H1 (cell line): Measurements from ENCODE around the gene LSM14B. TPM values are rescaled to one million over a fixed set of nuclear protein-coding genes. Genes with fewer than 3 reads are reported as not detected.

Source experiments
- CTCF ChIA-PET: fragments of 300-600 bp; sonication (Branson Sonifier 250); formaldehyde crosslinking; loops from one replicate; lab custom pipeline; 2021; ENCODE audit not compliant: partially characterized antibody; lab: Charles Lee
- POLR2A ChIA-PET: fragments of 300-600 bp; sonication (Branson Sonifier 250); formaldehyde crosslinking; loops from one replicate; lab custom pipeline; 2021; ENCODE audit warnings: inconsistent platforms; ENCODE audit not compliant: partially characterized antibody; lab: Charles Lee
- DNase-seq, 2 experiments: peaks; one replicate each; pipeline versions ENCODE4 v3.0.0 to v3.0.0-alpha.2; 2010 to 2022; ENCODE audit warnings: low spot score in 2 of 2, low read depth in 1 of 2, mixed read lengths in 1 of 2
- FAIRE-seq: peaks from 2 replicates; lab custom pipeline; 2011; peaks lifted over from hg19 to GRCh38; lab: Jason Lieb, UNC
- H2AFZ ChIP-seq: 2 replicates; pipeline ENCODE4 v1.8.1; 2012; ENCODE audit warnings: low read length, inconsistent platforms
- H2AK5ac ChIP-seq: 2 replicates; pipeline ENCODE4 v1.6.1; 2013; ENCODE audit warnings: low read depth, low read length
- H2BK120ac ChIP-seq: replicated peaks from 2 replicates; pipeline ENCODE3; 2013; ENCODE audit warnings: low read depth, low read length, inconsistent platforms
- H2BK12ac ChIP-seq: 2 replicates; pipeline ENCODE4 v1.6.1; 2013; ENCODE audit warnings: low read depth, low read length
- H2BK15ac ChIP-seq: 2 replicates; pipeline ENCODE4 v1.6.1; 2013; ENCODE audit warnings: low read length
- H2BK20ac ChIP-seq: 2 replicates; pipeline ENCODE4 v1.6.1; 2013; ENCODE audit warnings: low read length
- H2BK5ac ChIP-seq: 2 replicates; pipeline ENCODE4 v1.6.1; 2013; ENCODE audit warnings: low read depth, low read length
- H3K14ac ChIP-seq: 2 replicates; pipeline ENCODE4 v1.6.1; 2013; ENCODE audit warnings: inconsistent platforms; ENCODE audit not compliant: insufficient read length
- H3K18ac ChIP-seq: 2 replicates; pipeline ENCODE4 v1.6.1; 2013; ENCODE audit warnings: low read length; ENCODE audit errors: extremely low read depth
- H3K23ac ChIP-seq: 2 replicates; pipeline ENCODE4 v1.6.1; 2013; ENCODE audit warnings: inconsistent platforms; ENCODE audit not compliant: insufficient read length
- H3K23me2 ChIP-seq: 2 replicates; pipeline ENCODE4 v1.6.1; 2013; ENCODE audit warnings: low read depth, low read length
- H3K27ac ChIP-seq: 2 replicates; pipeline ENCODE4 v1.6.1; 2011; ENCODE audit warnings: low read depth, low read length, inconsistent platforms
- H3K27me3 ChIP-seq, 4 experiments: replicated peaks in 1 of 4; 1 replicate in 1 of 4; 2 replicates in 3 of 4; pipeline versions ENCODE4 v1.6.1 to v1.8.1; 2011 to 2013; ENCODE audit warnings: low read length in 3 of 4, mild to moderate bottlenecking in 3 of 4, inconsistent platforms in 2 of 4, mixed read lengths in 2 of 4, moderate library complexity in 1 of 4; ENCODE audit not compliant: control insufficient read depth in 3 of 4, insufficient read depth in 3 of 4; ENCODE audit errors: extremely low read depth in 1 of 4
- H3K36me3 ChIP-seq, 4 experiments: 2 replicates each; pipeline versions ENCODE4 v1.6.1 to v1.8.1; 2011 to 2013; ENCODE audit warnings: mild to moderate bottlenecking in 4 of 4, low read length in 3 of 4, moderate library complexity in 2 of 4, control low read depth in 1 of 4, inconsistent platforms in 1 of 4; ENCODE audit not compliant: insufficient read depth in 4 of 4, control insufficient read depth in 2 of 4
- H3K4ac ChIP-seq: replicated peaks from 2 replicates; pipeline ENCODE3; 2013; ENCODE audit warnings: low read length, low read depth, mixed read lengths, inconsistent platforms; ENCODE audit not compliant: insufficient read length
- H3K4me1 ChIP-seq, 4 experiments: replicated peaks in 1 of 4; 1 replicate in 1 of 4; 2 replicates in 3 of 4; pipeline versions ENCODE4 v1.6.1 to v1.8.1; 2011 to 2013; ENCODE audit warnings: low read length in 3 of 4, inconsistent platforms in 2 of 4, mixed read lengths in 1 of 4; ENCODE audit not compliant: insufficient read depth in 4 of 4, control insufficient read depth in 3 of 4
- H3K4me2 ChIP-seq, 2 experiments: 2 replicates each; pipeline versions ENCODE4 v1.6.1 to v1.8.1; 2011 to 2013; ENCODE audit warnings: low read depth in 2 of 2, low read length in 2 of 2, control low read depth in 1 of 2, inconsistent platforms in 1 of 2, mild to moderate bottlenecking in 1 of 2; ENCODE audit not compliant: insufficient read depth in 1 of 2
- H3K4me3 ChIP-seq, 4 experiments: fragments of 200-600, 300-600 bp in 1 of 4; sonication (generic), shearing (Covaris generic), sonication (Bioruptor Twin) in 1 of 4; 2 replicates each; pipeline versions ENCODE4 v1.5.1 to v1.8.1; 2011 to 2016; ENCODE audit warnings: low read length in 4 of 4, low read depth in 3 of 4, control low read depth in 2 of 4, inconsistent platforms in 2 of 4, mild to moderate bottlenecking in 2 of 4, mixed read lengths in 1 of 4, moderate library complexity in 1 of 4; ENCODE audit not compliant: insufficient read depth in 2 of 4; ENCODE audit errors: extremely low read depth in 1 of 4
- H3K56ac ChIP-seq: replicated peaks from 2 replicates; pipeline ENCODE3; 2013; ENCODE audit warnings: low read depth, mild to moderate bottlenecking, mixed read lengths, low read length, inconsistent platforms; ENCODE audit not compliant: insufficient read length
- H3K79me1 ChIP-seq: 2 replicates; pipeline ENCODE4 v1.6.1; 2013; ENCODE audit warnings: low read depth, low read length, control low read depth
- H3K79me2 ChIP-seq, 2 experiments: 2 replicates each; pipeline versions ENCODE4 v1.6.1 to v1.8.1; 2012 to 2013; ENCODE audit warnings: low read length in 2 of 2, mild to moderate bottlenecking in 2 of 2, inconsistent platforms in 1 of 2; ENCODE audit not compliant: insufficient read depth in 2 of 2, control insufficient read depth in 1 of 2
- H3K9ac ChIP-seq, 4 experiments: replicated peaks in 1 of 4; 1 replicate in 1 of 4; 2 replicates in 3 of 4; pipeline versions ENCODE4 v1.6.1 to v1.8.1; 2011 to 2013; ENCODE audit warnings: low read depth in 3 of 4, low read length in 3 of 4, control low read depth in 2 of 4, mild to moderate bottlenecking in 2 of 4, moderate library complexity in 2 of 4, inconsistent platforms in 1 of 4; ENCODE audit errors: extremely low read depth in 1 of 4
- H3K9me3 ChIP-seq, 2 experiments: 2 replicates each; pipeline versions ENCODE4 v1.6.1 to v1.8.1; 2012 to 2013; ENCODE audit warnings: mild to moderate bottlenecking in 2 of 2, moderate library complexity in 2 of 2, control low read depth in 1 of 2, inconsistent platforms in 1 of 2, low read depth in 1 of 2, low read length in 1 of 2, mixed read lengths in 1 of 2; ENCODE audit not compliant: insufficient read depth in 2 of 2
- H4K20me1 ChIP-seq, 2 experiments: replicated peaks in 1 of 2; 2 replicates each; pipeline versions ENCODE3 to v1.8.1; 2011 to 2013; ENCODE audit warnings: inconsistent platforms in 2 of 2, low read length in 2 of 2, mild to moderate bottlenecking in 1 of 2; ENCODE audit not compliant: insufficient read depth in 2 of 2, control insufficient read depth in 1 of 2
- H4K5ac ChIP-seq: 2 replicates; pipeline ENCODE4 v1.6.1; 2013; ENCODE audit warnings: low read length, low read depth, mixed read lengths, inconsistent platforms; ENCODE audit not compliant: insufficient read length
- H4K8ac ChIP-seq: 2 replicates; pipeline ENCODE4 v1.8.0; 2013; ENCODE audit warnings: mild to moderate bottlenecking, moderate library complexity, low read length, inconsistent platforms; ENCODE audit not compliant: insufficient read depth; ENCODE audit errors: extremely low read depth
- H4K91ac ChIP-seq: replicated peaks from 2 replicates; pipeline ENCODE3; 2013; ENCODE audit warnings: low read length, mixed read lengths, inconsistent platforms; ENCODE audit not compliant: insufficient read length
- ATF3 ChIP-seq: IDR thresholded peaks from 2 replicates; pipeline ENCODE4 v1.6.1; 2011; ENCODE audit warnings: low read depth, mild to moderate bottlenecking, low read length; ENCODE audit not compliant: insufficient read depth
- BACH1 ChIP-seq: IDR thresholded peaks from 2 replicates; pipeline ENCODE4 v1.6.1; 2012; ENCODE audit warnings: low read length, improper control_type of control experiment
- CHD1 ChIP-seq: IDR thresholded peaks from 2 replicates; pipeline ENCODE4 v1.6.1; 2012; ENCODE audit warnings: low read depth, low read length, improper control_type of control experiment
- KDM4A ChIP-seq: IDR thresholded peaks from one replicate; pipeline ENCODE4 v1.7.1; 2012; ENCODE audit warnings: low read depth, mild to moderate bottlenecking, moderate library complexity, low read length, inconsistent platforms; ENCODE audit not compliant: severe bottlenecking
- RAD21 ChIP-seq, 2 experiments: IDR thresholded peaks in 1 of 2; conservative IDR thresholded peaks in 1 of 2; 2 replicates each; pipeline ENCODE4 v1.6.1; 2011; ENCODE audit warnings: low read depth in 2 of 2, low read length in 2 of 2, improper control_type of control experiment in 1 of 2, inconsistent platforms in 1 of 2, mild to moderate bottlenecking in 1 of 2, moderate library complexity in 1 of 2
- YY1 ChIP-seq: IDR thresholded peaks from 2 replicates; pipeline ENCODE4 v1.6.1; 2011; ENCODE audit warnings: low read depth, mild to moderate bottlenecking, low read length
- WGBS, 2 experiments: shearing (Covaris generic) in 1 of 2; methylation state at CpG; one replicate each; pipeline versions ENCODE4 v1.1.6 to v1.1.7; 2013 to 2015; ENCODE audit warnings: low lambda C conversion rate in 2 of 2, mixed read lengths in 2 of 2, inconsistent platforms in 1 of 2, low coverage in 1 of 2, missing lambda C conversion rate in 1 of 2; ENCODE audit not compliant: insufficient replicate concordance in 2 of 2, insufficient coverage in 1 of 2, insufficient read length in 1 of 2; ENCODE audit errors: extremely low coverage in 1 of 2, missing lambda C conversion rate in 1 of 2; 5-methylcytosine and 5-hydroxymethylcytosine counted together
- polyA plus RNA-seq, 7 experiments: library from polyadenylated mRNA; depleted of rRNA in 3 of 7; stranded (reverse) in 5 of 7; unstranded in 2 of 7; fragments of >200 nt in 5 of 7; fragments of 200-250 nt in 2 of 7; gene quantifications; 1 replicate in 5 of 7; 2 replicates in 1 of 7; 4 replicates in 1 of 7; pipeline versions ENCODE4 v1.2.1 to v1.2.3, GENCODE V29; 2011 to 2013; ENCODE audit warnings: missing spikeins in 2 of 7, mixed read lengths in 2 of 7
- total RNA-seq: library from RNA; stranded (reverse); fragmentation: NEBNext Ultra II Directional; extraction: Animal tissue kit (Norgen Biotek cat#: 25700); gene quantifications from 2 replicates; pipeline ENCODE4 v1.2.1, GENCODE V29; 2021

Gene LSM14B
- total and polyA plus RNA-seq, 2 of the 8 experiments (the other 6 are each of a cell fraction or from before 2014, with no cell fraction given) = 58.3 to 65.6 TPM

DNA sequence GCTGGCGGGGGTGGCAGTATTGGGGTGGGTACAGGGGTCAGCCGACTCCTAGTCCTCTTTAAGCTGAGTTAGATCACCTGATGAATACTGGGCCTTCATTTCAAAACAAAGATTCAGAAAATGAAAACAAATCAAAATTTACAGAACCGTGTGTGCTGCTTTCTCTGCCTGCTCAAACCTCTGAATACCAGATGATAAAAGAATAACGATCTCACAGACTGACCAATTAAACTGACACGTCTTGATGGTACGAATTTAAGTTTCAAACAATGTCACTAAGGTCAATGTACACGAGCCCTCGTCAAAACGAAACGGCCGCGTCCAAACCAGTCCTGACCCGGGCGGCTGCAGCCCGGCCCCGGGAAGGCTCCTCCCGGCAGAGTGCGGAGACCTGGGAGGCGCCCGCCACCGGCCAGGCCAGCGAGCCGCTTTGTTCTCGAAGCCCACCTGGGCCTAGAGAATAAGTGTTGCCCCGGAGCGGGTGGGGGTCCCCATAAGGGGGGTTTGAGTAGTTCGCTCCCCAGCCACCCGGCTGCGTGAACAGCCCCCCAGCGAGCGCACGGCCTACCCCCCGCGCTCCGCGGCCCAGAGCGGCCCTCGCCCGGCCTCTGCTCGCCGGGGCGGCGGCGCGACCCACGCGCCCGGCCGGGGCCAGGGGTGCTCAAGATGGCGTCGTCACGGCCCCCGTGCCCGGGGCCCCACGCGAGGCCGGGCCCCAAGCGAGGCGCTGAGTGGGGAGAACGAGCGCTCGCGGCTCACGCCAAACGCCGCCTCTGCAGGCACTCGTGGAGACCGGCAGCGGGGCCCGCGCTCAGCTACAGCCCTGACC, 20.2 kb downstream of the LSM14B start:
- no peak overlapping the region for H3K4ac ChIP-seq
- H2BK12ac ChIP-seq = no peak overlapping the region
- peaks cover 39 to 57% of the 10 kb centered on the region in 2 experiments for H4K20me1 ChIP-seq
- H3K79me1 ChIP-seq = peaks cover 26% of the 10 kb centered on the region
- no peak overlapping the region for H2BK5ac ChIP-seq
- H3K18ac ChIP-seq = no peak overlapping the region
- H3K27ac ChIP-seq = peak overlapping the region; percentile 95; the same call in 1 of the 2 replicates
- H3K4me1 ChIP-seq = peaks cover 0 to 12% (median 4%) of the 10 kb centered on the region in 4 experiments; a peak in 5 of 7 replicates
- peaks cover 45 to 75% of the 10 kb centered on the region in 2 experiments for H3K79me2 ChIP-seq
- peaks cover 19 to 41% (median 31%) of the 10 kb centered on the region in 4 experiments for H3K36me3 ChIP-seq
- H3K23me2 ChIP-seq = peaks cover 3% of the 10 kb centered on the region; the same call in 1 of the 2 replicates
- CTCF ChIA-PET = interaction anchor here (0.6 to 2.1 kb wide), 13 partner anchors 13 to 267 kb away, joined by 3 to 11 read pairs (median 3); partner anchors contain the start of gene ADRM1
- no peak overlapping the region for H4K91ac ChIP-seq
- no peak overlapping the region for H2AK5ac ChIP-seq
- peak overlapping the region; percentile 84 to 100 (median 90) for H3K9ac ChIP-seq
- no peaks in the 10 kb centered on the region for H3K9me3 ChIP-seq
- POLR2A ChIA-PET = interaction anchor here (0.6 to 5.6 kb wide), 21 partner anchors 9 to 138 kb away, joined by 3 to 62 read pairs (median 5); partner anchors contain the start of genes LSM14B and MTG2
- H3K4me2 ChIP-seq = peak overlapping the region; percentile 68 to 71
- no peak overlapping the region for H2BK120ac ChIP-seq
- peak overlapping the region; percentile 43 to 81 (median 65) for H3K4me3 ChIP-seq
- no peak overlapping the region for H2BK20ac ChIP-seq
- no peak overlapping the region for H4K5ac ChIP-seq
- peak overlapping the region; percentile 97; the same call in 1 of the 2 replicates for H4K8ac ChIP-seq
- peak overlapping the region; percentile 4 for H3K56ac ChIP-seq
- no peak overlapping the region for H3K14ac ChIP-seq
- TF ChIP-seq BACH1 (no peak), YY1 (0 out of 2 replicates have a peak, but pooled peaks have one; percentile 7), RAD21 (IDR thresholded peaks at IDR 0.05 in 1 of 2, conservative IDR thresholded peaks at IDR 0.05 in 1 of 2; ENCODE audit: low read depth in 2 of 2, low read length in 2 of 2) (no peak), CHD1 (no peak), ATF3 (no peak), KDM4A (peak; percentile 56)
- TF ChIP-seq, all 59 proteins: peak for 2
- no peaks in the 10 kb centered on the region for H3K27me3 ChIP-seq
- FAIRE-seq (no peak), DNase-seq (no peak)
- H3K23ac ChIP-seq = no peak overlapping the region
- no peak overlapping the region for H2AFZ ChIP-seq
- 3% methylated on average over 43 of the region's 71 CpGs; no CpG with 5 or more reads in 1 of the 2 experiments for WGBS, 2 experiments
- no peak overlapping the region for H2BK15ac ChIP-seq
